C4-2B (cell line): ENCODE data around the gene HAGH.

Experiments
- H3K27ac ChIP-seq: fragments of 450-650 bp; 2 replicates; pipeline ENCODE4 v1.5.1; 2017
- CTCF ChIP-seq: fragments of 450-650 bp; conservative IDR thresholded peaks from 2 replicates; pipeline ENCODE4 v1.5.1; 2017; ENCODE audit warnings: mild to moderate bottlenecking
- ZFX ChIP-seq: fragments of 450-650 bp; IDR thresholded peaks from 2 replicates; pipeline ENCODE4 v1.6.1; 2017

HAGH gene

GRCh38 chr16:1850981-1851380 lies 24.4 kb upstream of the HAGH start:
- no peak for TF ChIP-seq ZFX
- TF ChIP-seq CTCF, result no peak
- H3K27ac ChIP-seq, result no peak overlapping the region

- H3K27ac ChIP-seq, result no peak overlapping the region
- TF ChIP-seq ZFX, result no peak
- TF ChIP-seq CTCF, result no peak
These were observed 19.8 kb upstream of the HAGH start for GRCh38 chr16:1846416-1846815.

- TF ChIP-seq ZFX (no peak), CTCF (no peak)
- no peak overlapping the region for H3K27ac ChIP-seq
These were observed 19.4 kb upstream of the HAGH start for GRCh38 chr16:1845985-1846384.

GRCh38 chr16:1839554-1839953 lies 12.9 kb upstream of the HAGH start:
- H3K27ac ChIP-seq, result no peak overlapping the region
- no peak for TF ChIP-seq ZFX

- TF ChIP-seq ZFX (no peak), CTCF (no peak)
- H3K27ac ChIP-seq, result no peak overlapping the region
These were observed 7.5 kb upstream of the HAGH start for GRCh38 chr16:1834096-1834495.

GRCh38 chr16:1832838-1833454 lies 6.3 kb upstream of the HAGH start:
- TF ChIP-seq ZFX (no peak), CTCF (no peak)
- H3K27ac ChIP-seq, result no peak overlapping the region

- TF ChIP-seq CTCF (no peak), ZFX (no peak)
- H3K27ac ChIP-seq, result no peak overlapping the region
These were observed 4.8 kb upstream of the HAGH start for GRCh38 chr16:1831186-1832075.
